Measurements from ENCODE around the gene CST9L. TPM values are rescaled to one million over a fixed set of nuclear protein-coding genes. Genes with fewer than 3 reads are reported as not detected.

CST9L gene
- polyA plus RNA-seq, 1 donor (not counting 4 experiments of a cell fraction or from before 2014, with no cell fraction given) = not detected

DNA sequence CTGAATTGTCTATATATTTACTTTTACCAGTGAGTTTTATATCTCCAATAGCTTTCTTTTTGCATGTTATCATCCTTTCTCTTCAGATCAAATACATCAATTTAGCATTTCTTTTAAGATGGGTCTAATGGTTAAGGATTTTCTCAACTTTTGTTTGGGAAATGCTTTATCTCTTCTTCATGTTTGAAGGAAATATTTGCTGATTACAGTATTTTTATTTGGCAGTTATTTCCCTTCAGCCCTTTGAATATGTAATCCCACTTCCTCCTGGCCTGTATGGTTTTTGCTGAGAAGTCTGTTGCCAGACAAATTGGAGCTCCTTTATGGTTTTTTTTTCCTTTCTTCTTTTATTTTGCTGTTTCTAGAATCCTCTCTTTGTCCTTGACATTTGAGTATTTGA, 6.7 kb upstream of the CST9L start:
- Histone ChIP-seq H3K36me3 (ENCODE audit: control insufficient read depth in 2 of 2, extremely low read depth in 1 of 2, insufficient read depth in 2 of 2, low read length in 2 of 2) (no peaks in the 10 kb centered on the region), H3K9ac (ENCODE audit: control insufficient read depth, extremely low read depth, insufficient read depth, low read length) (no peak overlapping the region), H3K4me2 (ENCODE audit: control insufficient read depth, extremely low read depth, insufficient read depth, low read depth, low read length) (no peak overlapping the region), H3K79me2 (ENCODE audit: control insufficient read depth, insufficient read depth, low read length) (no peaks in the 10 kb centered on the region), H3K4me1 (ENCODE audit: control insufficient read depth, extremely low read depth, insufficient read depth, low read length) (no peaks in the 10 kb centered on the region), H3K27me3 (ENCODE audit: control insufficient read depth, extremely low read depth, insufficient read depth, low read length) (no peaks in the 10 kb centered on the region), H3K9me3 (ENCODE audit: control insufficient read depth, low read depth, low read length) (no peaks in the 10 kb centered on the region), H3K4me3 (ENCODE audit: control insufficient read depth in 2 of 3, extremely low read depth in 1 of 3, insufficient read depth in 2 of 3, low read depth in 1 of 3, low read length in 3 of 3) (no peak overlapping the region), H3K9me1 (ENCODE audit: control insufficient read depth, extremely low read depth, insufficient read depth, low read length) (no peaks in the 10 kb centered on the region), H3K27ac (ENCODE audit: control insufficient read depth, insufficient read depth, low read length) (no peak overlapping the region), H2AFZ (ENCODE audit: control insufficient read depth, low read length) (no peak overlapping the region), H4K20me1 (ENCODE audit: control insufficient read depth, extremely low read depth, insufficient read depth, low read length) (no peaks in the 10 kb centered on the region)
- TF ChIP-seq, protein P1, sequence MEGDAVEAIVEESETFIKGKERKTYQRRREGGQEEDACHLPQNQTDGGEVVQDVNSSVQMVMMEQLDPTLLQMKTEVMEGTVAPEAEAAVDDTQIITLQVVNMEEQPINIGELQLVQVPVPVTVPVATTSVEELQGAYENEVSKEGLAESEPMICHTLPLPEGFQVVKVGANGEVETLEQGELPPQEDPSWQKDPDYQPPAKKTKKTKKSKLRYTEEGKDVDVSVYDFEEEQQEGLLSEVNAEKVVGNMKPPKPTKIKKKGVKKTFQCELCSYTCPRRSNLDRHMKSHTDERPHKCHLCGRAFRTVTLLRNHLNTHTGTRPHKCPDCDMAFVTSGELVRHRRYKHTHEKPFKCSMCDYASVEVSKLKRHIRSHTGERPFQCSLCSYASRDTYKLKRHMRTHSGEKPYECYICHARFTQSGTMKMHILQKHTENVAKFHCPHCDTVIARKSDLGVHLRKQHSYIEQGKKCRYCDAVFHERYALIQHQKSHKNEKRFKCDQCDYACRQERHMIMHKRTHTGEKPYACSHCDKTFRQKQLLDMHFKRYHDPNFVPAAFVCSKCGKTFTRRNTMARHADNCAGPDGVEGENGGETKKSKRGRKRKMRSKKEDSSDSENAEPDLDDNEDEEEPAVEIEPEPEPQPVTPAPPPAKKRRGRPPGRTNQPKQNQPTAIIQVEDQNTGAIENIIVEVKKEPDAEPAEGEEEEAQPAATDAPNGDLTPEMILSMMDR (optimal IDR thresholded peaks at IDR 0.05 in 1 of 3, IDR thresholded peaks at IDR 0.05 in 1 of 3, conservative IDR thresholded peaks at IDR 0.05 in 1 of 3; ENCODE audit: extremely low read depth in 1 of 3, insufficient read depth in 2 of 3, low read length in 3 of 3) = no peak
- no peak for TF ChIP-seq EZH2 (IDR thresholded peaks at IDR 0.05; ENCODE audit: low read length)
- DNase-seq (ENCODE audit: low read depth, low spot score) = no peak
- dilution Hi-C loops (cut with MboI; ENCODE audit: extremely low pct_ligation_motif_present, low sequenced_read_pairs) = no loop called here
- FAIRE-seq = no peak

DNA sequence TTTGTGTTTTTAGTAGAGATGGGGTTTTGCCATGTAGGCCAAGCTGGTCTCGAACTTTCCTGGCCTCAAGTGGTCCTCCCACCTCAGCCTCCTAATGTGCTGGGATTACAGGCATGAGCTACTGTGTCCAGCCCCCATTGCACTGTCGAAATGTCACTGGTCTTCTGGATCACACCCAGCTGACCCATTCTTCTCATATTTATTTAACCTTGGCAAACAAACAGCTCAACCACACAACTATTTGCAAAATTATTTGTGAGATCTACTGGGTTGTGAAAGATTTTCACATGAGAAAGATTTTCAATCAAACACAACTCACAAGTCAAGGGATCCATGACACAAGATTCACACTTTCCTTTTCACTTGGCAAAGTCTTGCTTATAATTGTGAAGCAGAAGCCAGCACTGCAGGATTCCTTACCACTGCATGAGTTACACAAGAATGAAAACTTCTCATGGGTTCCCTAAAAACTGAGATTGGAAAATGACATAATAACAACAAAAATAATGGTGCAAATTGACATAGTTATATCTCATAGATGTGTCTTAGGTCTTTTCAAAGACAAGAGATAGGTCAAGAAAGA, 2.0 kb upstream of the CST9L start:
- H3K4me3 ChIP-seq (ENCODE audit: control insufficient read depth in 2 of 3, extremely low read depth in 1 of 3, insufficient read depth in 2 of 3, low read depth in 1 of 3, low read length in 3 of 3) = no peak overlapping the region
- TF ChIP-seq, protein P1 (optimal IDR thresholded peaks at IDR 0.05 in 1 of 3, IDR thresholded peaks at IDR 0.05 in 1 of 3, conservative IDR thresholded peaks at IDR 0.05 in 1 of 3; ENCODE audit: extremely low read depth in 1 of 3, insufficient read depth in 2 of 3, low read length in 3 of 3) = no peak
- TF ChIP-seq EZH2 (IDR thresholded peaks at IDR 0.05; ENCODE audit: low read length) = no peak
- no peaks in the 10 kb centered on the region for H3K36me3 ChIP-seq (ENCODE audit: control insufficient read depth in 2 of 2, extremely low read depth in 1 of 2, insufficient read depth in 2 of 2, low read length in 2 of 2)
- H3K9me1 ChIP-seq (ENCODE audit: control insufficient read depth, extremely low read depth, insufficient read depth, low read length) = no peaks in the 10 kb centered on the region
- H3K4me2 ChIP-seq (ENCODE audit: control insufficient read depth, extremely low read depth, insufficient read depth, low read depth, low read length) = no peak overlapping the region
- H3K9me3 ChIP-seq (ENCODE audit: control insufficient read depth, low read depth, low read length) = no peaks in the 10 kb centered on the region
- no peak overlapping the region for H3K27ac ChIP-seq (ENCODE audit: control insufficient read depth, insufficient read depth, low read length)
- dilution Hi-C loops (cut with MboI; ENCODE audit: extremely low pct_ligation_motif_present, low sequenced_read_pairs) = no loop called here
- no peak overlapping the region for H3K9ac ChIP-seq (ENCODE audit: control insufficient read depth, extremely low read depth, insufficient read depth, low read length)
- H3K27me3 ChIP-seq (ENCODE audit: control insufficient read depth, extremely low read depth, insufficient read depth, low read length) = no peaks in the 10 kb centered on the region
- no peaks in the 10 kb centered on the region for H4K20me1 ChIP-seq (ENCODE audit: control insufficient read depth, extremely low read depth, insufficient read depth, low read length)
- H3K4me1 ChIP-seq (ENCODE audit: control insufficient read depth, extremely low read depth, insufficient read depth, low read length) = no peaks in the 10 kb centered on the region
- H3K79me2 ChIP-seq (ENCODE audit: control insufficient read depth, insufficient read depth, low read length) = no peaks in the 10 kb centered on the region
- no peak for DNase-seq (ENCODE audit: low read depth, low spot score)
- no peak for FAIRE-seq
- H2AFZ ChIP-seq (ENCODE audit: control insufficient read depth, low read length) = no peak overlapping the region

Measured in keratinocyte (primary cell).